Tibial nerve (tissue), 4 donors: Measurements from ENCODE around the gene MARK4. TPM values are rescaled to one million over a fixed set of nuclear protein-coding genes. Genes with fewer than 3 reads are reported as not detected.

Experiments
- DNase-seq, 2 donors: peaks; one replicate each; pipeline ENCODE4 v3.0.0-alpha.2; 2019; ENCODE audit warnings: low spot score in 2 of 2
- H3K27ac ChIP-seq, 4 donors: fragments of 200-600 bp; sonication (generic) in 3 of 4; one replicate each; pipeline ENCODE4 v1.5.1; 2017 to 2019; ENCODE audit warnings: mild to moderate bottlenecking in 1 of 4
- H3K27me3 ChIP-seq, 2 donors: fragments of 200-600 bp; sonication (generic) in 1 of 2; one replicate each; pipeline versions ENCODE4 v1.5.1 to v1.6.0; 2017 to 2019
- H3K36me3 ChIP-seq, 3 donors: fragments of 200-600 bp; sonication (generic); one replicate each; pipeline ENCODE4 v1.5.1; 2018 to 2019
- H3K4me1 ChIP-seq, 4 donors: fragments of 200-600 bp; sonication (generic) in 3 of 4; one replicate each; pipeline ENCODE4 v1.5.1; 2017 to 2019
- H3K4me3 ChIP-seq, 4 donors: fragments of 200-600 bp; sonication (generic) in 3 of 4; one replicate each; pipeline ENCODE4 v1.5.1; 2017 to 2019; ENCODE audit warnings: mild to moderate bottlenecking in 1 of 4, moderate library complexity in 1 of 4
- H3K9me3 ChIP-seq, 4 donors: fragments of 200-600 bp; sonication (generic) in 3 of 4; one replicate each; pipeline ENCODE4 v1.5.1; 2017 to 2019
- EP300 ChIP-seq, 2 donors: sonication (generic); formaldehyde crosslinking; IDR thresholded peaks; one replicate each; pipeline ENCODE4 v1.6.1; 2017; ENCODE audit warnings: antibody characterized with exemption in 2 of 2, mild to moderate bottlenecking in 1 of 2
- POLR2A ChIP-seq, 2 donors: fragments of 450-650 bp; IDR thresholded peaks; one replicate each; pipeline ENCODE4 v1.6.1; 2017; ENCODE audit warnings: antibody characterized with exemption in 2 of 2, mild to moderate bottlenecking in 2 of 2, moderate library complexity in 2 of 2
- WGBS, 2 donors: methylation state at CpG; one replicate each; pipeline ENCODE4 v1.1.5; 2018; 5-methylcytosine and 5-hydroxymethylcytosine counted together
- total RNA-seq, 4 donors: library from RNA; depleted of rRNA; stranded (reverse); fragments of >200 nt; gene quantifications; one replicate each; pipeline ENCODE4 v1.1.0, GENCODE V29; 2016
- TF ChIP-seq, protein P1 (sequence below), 5 experiments: fragments of 200-600 bp in 3 of 5; fragments of 450-650 bp in 2 of 5; sonication (generic) in 3 of 5; IDR thresholded peaks; one replicate each; pipeline ENCODE4 v1.5.1; 2016 to 2019; ENCODE audit warnings: antibody characterized with exemption in 5 of 5, mild to moderate bottlenecking in 3 of 5, moderate library complexity in 2 of 5

Gene MARK4
- total RNA-seq, 4 donors from 2014 or later, result 12.1 to 34.8 (median 25.9) TPM

DNA sequence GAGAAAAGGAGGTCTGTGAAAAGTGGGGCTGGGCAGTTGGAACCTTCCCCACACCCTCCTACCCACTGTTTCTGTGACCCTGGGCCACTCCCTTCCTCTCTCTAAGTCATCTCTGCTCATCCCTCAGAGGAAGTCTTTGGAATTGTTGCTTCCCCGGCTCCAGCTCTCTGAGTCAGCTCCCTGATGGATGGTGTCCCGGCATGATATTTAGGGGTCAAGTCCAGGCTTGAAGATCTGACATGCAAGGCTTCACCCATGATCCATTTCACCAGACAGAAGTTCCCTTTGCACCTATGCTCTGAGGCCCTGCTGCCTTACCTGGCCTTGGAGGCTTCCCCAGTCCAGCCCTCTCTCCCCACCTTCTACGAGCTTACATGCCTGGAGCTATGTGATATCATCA lies 19.2 kb upstream of the MARK4 start:
- H3K9me3 ChIP-seq, result no peaks in the 10 kb centered on the region
- H3K4me3 ChIP-seq, result no peak overlapping the region
- H3K27ac ChIP-seq, result no peak overlapping the region
- H3K27me3 ChIP-seq, result peaks cover 0 to 24% of the 10 kb centered on the region in 2 donors
- TF ChIP-seq POLR2A (IDR thresholded peaks at IDR 0.05), result no peak
- TF ChIP-seq, protein P1, sequence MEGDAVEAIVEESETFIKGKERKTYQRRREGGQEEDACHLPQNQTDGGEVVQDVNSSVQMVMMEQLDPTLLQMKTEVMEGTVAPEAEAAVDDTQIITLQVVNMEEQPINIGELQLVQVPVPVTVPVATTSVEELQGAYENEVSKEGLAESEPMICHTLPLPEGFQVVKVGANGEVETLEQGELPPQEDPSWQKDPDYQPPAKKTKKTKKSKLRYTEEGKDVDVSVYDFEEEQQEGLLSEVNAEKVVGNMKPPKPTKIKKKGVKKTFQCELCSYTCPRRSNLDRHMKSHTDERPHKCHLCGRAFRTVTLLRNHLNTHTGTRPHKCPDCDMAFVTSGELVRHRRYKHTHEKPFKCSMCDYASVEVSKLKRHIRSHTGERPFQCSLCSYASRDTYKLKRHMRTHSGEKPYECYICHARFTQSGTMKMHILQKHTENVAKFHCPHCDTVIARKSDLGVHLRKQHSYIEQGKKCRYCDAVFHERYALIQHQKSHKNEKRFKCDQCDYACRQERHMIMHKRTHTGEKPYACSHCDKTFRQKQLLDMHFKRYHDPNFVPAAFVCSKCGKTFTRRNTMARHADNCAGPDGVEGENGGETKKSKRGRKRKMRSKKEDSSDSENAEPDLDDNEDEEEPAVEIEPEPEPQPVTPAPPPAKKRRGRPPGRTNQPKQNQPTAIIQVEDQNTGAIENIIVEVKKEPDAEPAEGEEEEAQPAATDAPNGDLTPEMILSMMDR (IDR thresholded peaks at IDR 0.05), result no peak
- TF ChIP-seq EP300 (IDR thresholded peaks at IDR 0.05), result no peak
- H3K36me3 ChIP-seq, result no peaks in the 10 kb centered on the region
- no peak for DNase-seq
- H3K4me1 ChIP-seq, result peaks cover 0 to 5% (median 0%) of the 10 kb centered on the region in 4 donors
- WGBS, 2 donors, result 72% methylated on average over 3 of the region's 3 CpGs

DNA sequence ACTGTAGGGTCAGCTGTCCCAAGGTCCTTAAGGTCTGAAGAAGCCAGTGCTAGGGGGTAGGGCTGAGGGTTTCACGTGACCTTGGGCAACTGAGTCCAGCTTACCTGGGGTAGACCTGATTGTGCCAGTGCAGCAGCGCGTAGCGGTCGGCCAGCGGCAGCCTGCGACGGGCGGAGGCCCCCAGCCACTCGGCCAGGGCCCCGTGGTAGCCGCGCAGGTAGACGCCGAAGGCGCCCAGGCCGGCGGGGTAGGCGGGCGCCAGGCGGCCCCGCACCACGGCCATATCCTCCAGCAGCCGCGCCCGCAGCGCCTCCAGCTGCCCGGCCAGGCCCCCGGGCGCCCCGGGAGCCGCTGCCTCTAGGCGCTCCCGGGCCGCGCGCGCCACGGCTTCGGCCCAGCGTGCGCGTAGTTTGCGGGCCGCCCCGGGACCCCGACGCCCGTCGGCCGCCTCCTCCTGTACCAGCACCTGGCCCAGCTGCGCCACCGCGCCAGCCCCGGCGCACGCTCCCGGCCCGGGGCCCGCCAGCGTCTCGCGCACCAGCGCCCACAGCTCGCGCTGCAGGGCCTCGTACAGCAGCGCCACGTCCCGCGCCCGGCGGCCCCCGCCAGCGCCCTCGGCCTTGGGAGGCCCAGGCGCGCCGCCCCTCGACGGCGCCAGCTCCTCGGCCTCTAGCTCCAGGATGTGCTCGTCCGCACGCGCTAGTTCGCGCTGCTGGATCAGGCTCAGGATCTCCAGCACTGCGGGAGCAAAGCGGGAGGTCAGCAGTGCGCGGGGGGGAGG lies 16.8 kb upstream of the MARK4 start:
- Histone ChIP-seq H3K27ac (no peak overlapping the region), H3K9me3 (no peaks in the 10 kb centered on the region), H3K27me3 (peaks cover 0 to 24% of the 10 kb centered on the region in 2 donors), H3K4me1 (peaks cover 0 to 5% (median 0%) of the 10 kb centered on the region in 4 donors), H3K4me3 (no peak overlapping the region), H3K36me3 (no peaks in the 10 kb centered on the region)
- TF ChIP-seq, protein P1 (IDR thresholded peaks at IDR 0.05), result no peak
- TF ChIP-seq EP300 (IDR thresholded peaks at IDR 0.05), result no peak
- TF ChIP-seq POLR2A (IDR thresholded peaks at IDR 0.05), result no peak
- no peak for DNase-seq
- 19 to 34% methylated on average over 65 to 89 of the region's 93 CpGs for WGBS, 2 donors

DNA sequence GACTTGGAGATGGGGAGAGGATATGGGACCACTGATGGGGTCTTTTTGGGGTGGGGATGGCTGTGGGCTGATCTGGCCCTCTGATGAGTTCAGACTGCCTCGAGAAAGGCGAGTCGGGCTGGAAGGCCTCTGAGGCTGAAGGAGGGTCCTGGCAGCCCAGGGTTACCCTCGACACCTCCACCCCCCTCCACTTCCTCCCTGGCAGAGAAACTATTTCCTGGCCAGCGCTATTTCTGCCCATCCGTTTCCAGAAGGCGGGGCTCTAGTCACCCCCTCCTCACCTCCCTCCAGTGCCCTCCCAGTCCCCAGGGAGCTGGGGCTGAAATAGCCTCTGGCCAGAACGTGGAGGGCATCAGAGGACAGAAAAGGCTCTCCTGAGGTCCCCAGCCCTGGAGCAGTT lies 15.6 kb upstream of the MARK4 start:
- TF ChIP-seq, protein P1 (IDR thresholded peaks at IDR 0.05), result no peak
- TF ChIP-seq POLR2A (IDR thresholded peaks at IDR 0.05) (no peak), EP300 (IDR thresholded peaks at IDR 0.05) (no peak)
- WGBS, 2 donors, result 23 to 24% methylated on average over 8 of the region's 8 CpGs

DNA sequence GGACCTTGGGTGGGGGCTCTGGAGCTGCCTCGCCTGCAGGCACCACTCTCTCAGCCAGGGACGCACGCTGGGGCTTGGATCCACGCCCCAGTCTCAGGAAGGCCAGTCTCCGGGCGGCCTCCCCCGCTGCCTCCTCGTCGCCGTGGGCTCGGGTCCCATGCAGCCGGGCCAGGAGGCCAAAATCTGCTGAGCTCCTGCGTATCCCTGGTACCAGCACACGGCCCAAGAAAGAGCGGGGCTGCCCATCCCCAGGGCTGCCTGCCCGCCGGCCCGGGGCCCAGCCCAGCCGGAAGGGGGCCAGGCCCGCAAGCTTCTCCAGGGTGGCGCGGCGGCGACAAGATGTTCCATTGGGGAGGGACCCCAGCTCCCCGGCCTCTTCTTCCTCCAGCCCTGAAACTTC lies 12.5 kb upstream of the MARK4 start:
- Histone ChIP-seq H3K4me3 (no peak overlapping the region), H3K36me3 (no peaks in the 10 kb centered on the region), H3K27ac (no peak overlapping the region), H3K4me1 (peaks cover 0 to 5% (median 0%) of the 10 kb centered on the region in 4 donors), H3K27me3 (peaks cover 0 to 24% of the 10 kb centered on the region in 2 donors), H3K9me3 (no peaks in the 10 kb centered on the region)
- WGBS, 2 donors, result 89 to 91% methylated on average over 24 to 25 of the region's 25 CpGs
- TF ChIP-seq EP300 (IDR thresholded peaks at IDR 0.05) (no peak), POLR2A (IDR thresholded peaks at IDR 0.05) (no peak)
- TF ChIP-seq, protein P1 (IDR thresholded peaks at IDR 0.05), result no peak
- no peak for DNase-seq

More for the DNA sequence above, 15.6 kb upstream of the MARK4 start:
- H3K27me3 ChIP-seq, result peaks cover 0 to 24% of the 10 kb centered on the region in 2 donors
- no peak for DNase-seq
- no peak overlapping the region for H3K4me3 ChIP-seq
- H3K9me3 ChIP-seq, result no peaks in the 10 kb centered on the region
- H3K27ac ChIP-seq, result no peak overlapping the region
- H3K4me1 ChIP-seq, result peaks cover 0 to 5% (median 0%) of the 10 kb centered on the region in 4 donors
- no peaks in the 10 kb centered on the region for H3K36me3 ChIP-seq

DNA sequence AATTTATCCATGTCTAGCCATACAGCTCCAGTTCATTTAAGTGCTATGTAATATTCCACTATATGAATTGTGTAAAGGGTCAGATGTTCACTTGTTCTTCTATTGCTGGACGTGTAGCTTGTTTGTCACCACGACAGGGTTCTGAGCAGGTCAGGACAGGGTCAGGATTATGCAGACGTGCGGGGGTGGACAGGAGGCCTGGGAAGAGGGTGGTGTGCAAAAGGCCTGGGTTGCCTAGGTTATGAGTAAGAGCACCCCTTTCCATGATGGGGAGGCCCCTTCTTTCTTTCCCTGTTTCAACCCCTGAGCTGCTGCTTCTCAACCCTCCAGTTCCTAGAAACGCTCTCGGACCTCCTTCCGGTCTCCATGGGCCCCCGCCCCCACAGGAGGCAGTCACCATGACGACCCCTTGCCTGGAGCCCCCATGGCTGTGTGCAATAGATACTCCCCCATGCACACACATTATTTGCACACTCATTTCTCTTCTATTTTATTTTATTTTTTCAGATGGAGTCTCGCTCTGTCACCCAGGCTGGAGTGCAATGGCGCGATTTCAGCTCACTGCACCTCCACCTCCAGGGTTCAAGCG lies 7.8 kb upstream of the MARK4 start:
- TF ChIP-seq POLR2A (IDR thresholded peaks at IDR 0.05) (no peak), EP300 (IDR thresholded peaks at IDR 0.05) (no peak)
- no peak for DNase-seq
- 70 to 73% methylated on average over 13 of the region's 13 CpGs for WGBS, 2 donors

More for the DNA sequence above, 7.8 kb upstream of the MARK4 start:
- Histone ChIP-seq H3K4me3 (no peak overlapping the region), H3K4me1 (peaks cover 0 to 5% (median 0%) of the 10 kb centered on the region in 4 donors), H3K9me3 (no peaks in the 10 kb centered on the region), H3K36me3 (no peaks in the 10 kb centered on the region), H3K27me3 (no peaks in the 10 kb centered on the region), H3K27ac (no peak overlapping the region)
